HCEC 1CT (cell line): ENCODE data around the gene DNASE1L2.
"Not testable (repeated sequence)": the region's sequence is repeated elsewhere in the genome, so short reads cannot be mapped to it uniquely, and the experiment has no call there.

ENCODE experiments used
- DNase-seq: peaks from one replicate; pipeline ENCODE4 v3.0.0-alpha.2; 2017

Gene DNASE1L2

DNA sequence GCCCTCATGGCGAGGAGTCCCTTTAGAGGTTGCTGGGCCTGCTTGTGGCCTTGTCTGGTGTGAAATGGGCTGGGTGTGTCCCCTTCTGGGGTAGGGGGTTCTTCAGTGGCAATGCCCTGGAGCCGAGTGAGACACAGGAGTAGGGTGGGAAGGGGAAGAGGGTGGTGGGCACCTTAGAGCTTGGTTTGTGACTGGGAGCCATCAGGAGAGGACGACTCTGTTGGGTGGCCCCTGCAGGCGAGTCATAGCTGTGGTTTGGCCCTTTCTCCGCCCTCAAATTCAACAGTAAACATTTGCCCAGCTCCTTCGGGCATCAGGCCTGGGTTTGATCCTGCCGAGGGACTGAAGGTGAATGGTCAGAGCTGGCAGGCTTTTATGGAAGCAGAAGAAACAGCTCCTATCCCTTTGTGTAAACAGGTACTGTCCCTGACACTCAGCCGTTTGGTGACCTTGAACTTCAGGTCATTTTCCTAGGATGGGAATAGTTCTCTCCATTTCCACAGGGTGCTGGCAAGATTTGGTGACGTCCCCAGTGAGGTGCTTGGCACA, 9.9 kb upstream of the DNASE1L2 start:
- peak; percentile 15 for DNase-seq

DNA sequence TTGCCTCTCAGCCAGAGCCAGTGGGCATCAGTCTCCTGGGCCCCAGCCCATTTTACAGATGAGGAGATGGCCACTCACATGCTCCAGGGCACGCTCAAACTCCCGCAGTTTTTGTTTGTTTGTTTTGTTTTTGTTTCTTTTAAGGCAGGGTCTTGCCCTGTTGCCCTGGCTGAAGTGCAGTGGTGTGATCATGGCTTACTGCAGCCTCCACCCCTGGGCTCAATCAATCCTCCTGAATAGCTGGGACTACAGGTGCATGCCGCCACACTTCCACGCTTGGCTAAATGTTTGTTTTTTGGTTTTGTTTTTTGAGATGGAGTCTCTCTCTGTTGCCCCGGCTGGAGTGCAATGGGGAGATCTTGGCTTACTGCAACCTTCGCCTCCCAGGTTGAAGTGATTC, 9.3 kb upstream of the DNASE1L2 start:
- no peak for DNase-seq

DNA sequence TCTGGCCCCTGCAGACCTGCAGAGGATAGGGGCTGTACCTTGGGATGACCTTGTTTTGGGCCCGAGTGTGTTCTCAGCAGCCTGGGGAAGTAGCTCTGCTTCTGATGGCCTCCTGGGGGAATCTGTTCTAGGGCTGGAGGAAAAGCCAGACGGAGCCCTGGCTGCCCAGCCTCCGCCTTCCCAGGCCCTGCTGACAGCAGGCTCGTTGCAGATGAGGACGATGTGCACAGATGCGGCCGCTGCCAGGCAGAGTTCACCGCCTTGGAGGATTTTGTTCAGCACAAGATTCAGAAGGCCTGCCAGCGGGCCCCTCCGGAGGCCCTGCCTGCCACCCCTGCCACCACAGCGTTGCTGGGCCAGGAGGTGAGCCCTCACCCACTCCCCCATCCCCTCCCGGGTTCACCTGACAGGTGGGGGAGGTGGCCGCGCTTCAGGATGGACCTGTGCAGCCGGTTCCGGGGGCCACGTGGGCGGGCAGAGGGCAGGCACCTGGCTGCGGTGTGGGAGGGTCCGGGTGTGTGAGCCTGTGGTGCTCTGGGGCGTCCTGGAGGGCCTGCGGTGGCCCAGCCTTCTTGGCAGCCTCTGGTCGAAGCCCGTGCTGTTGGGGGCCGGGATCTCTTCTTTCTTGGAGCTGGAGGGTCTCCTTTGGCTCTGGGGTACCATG, 8.0 kb upstream of the DNASE1L2 start:
- DNase-seq: no peak

DNA sequence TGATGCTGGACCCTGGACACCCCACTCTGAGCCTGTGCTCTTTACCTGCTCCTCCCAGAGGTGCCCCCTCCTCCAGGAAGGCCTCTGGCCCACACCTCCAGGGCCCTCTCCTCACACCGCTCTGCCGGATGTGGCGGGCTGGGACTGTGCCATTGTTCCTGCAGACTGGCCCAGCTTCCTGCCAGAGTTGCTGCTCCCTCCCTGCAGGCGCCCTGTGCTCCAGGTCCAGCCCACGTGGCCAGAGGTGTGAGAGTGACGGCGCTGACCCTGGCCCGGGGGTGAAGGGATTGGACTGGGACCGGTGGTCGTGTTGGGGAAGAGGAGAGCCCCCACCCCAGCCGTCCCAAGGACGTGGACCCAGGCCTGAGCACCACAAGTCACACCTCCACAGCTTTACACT, 7.2 kb upstream of the DNASE1L2 start:
- no peak for DNase-seq

DNA sequence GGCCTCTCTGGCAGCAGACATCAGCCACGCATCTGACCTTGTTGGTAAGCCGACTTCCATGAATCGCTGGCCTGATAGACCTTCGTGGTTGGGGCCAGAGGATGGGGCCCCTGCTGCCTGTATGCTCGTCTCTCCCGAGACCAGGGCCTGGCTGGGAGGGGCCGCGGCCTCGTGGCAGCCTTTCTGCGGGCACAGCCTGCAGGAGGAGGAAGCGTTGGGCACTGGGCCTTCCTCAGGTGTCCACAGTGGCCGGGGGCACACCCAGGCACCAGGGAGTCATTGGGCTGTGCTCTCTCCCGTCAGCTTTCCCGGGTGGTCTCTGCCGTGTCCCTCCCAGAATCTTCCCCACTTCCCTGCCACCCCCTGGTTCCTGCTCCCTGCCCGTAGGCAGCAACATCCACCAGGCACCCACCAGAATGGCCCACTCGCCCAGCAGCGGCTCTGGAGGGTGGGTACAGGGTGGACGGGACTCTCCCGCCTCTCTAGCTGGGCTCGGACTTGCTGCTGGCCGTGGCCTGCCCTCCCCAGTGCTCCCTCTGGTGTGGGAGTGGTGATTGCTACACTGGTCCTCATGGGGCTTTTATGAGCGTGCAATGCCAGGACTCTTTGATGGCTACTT, 6.5 kb upstream of the DNASE1L2 start:
- DNase-seq: no peak

DNA sequence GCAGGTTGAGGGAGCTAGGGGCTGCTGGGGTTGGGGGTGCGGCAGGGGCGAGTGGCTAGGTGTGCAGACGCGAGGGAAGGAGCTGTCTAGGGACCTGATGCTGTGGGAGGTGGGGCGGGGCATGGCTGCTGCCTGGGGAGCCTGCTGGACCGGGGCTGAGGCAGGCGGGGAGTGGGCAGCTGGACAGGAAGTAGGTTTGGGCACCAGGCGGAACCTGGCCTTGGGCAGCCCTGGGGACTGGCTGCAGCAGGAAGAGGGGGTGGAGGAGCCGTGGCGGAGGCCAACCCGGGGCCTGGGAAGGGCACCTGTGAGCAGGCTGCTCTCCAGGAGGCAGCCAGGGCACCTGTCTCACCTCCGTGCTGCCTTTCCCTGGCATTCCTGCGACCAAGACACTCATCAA, 5.9 kb upstream of the DNASE1L2 start:
- DNase-seq: no peak

DNA sequence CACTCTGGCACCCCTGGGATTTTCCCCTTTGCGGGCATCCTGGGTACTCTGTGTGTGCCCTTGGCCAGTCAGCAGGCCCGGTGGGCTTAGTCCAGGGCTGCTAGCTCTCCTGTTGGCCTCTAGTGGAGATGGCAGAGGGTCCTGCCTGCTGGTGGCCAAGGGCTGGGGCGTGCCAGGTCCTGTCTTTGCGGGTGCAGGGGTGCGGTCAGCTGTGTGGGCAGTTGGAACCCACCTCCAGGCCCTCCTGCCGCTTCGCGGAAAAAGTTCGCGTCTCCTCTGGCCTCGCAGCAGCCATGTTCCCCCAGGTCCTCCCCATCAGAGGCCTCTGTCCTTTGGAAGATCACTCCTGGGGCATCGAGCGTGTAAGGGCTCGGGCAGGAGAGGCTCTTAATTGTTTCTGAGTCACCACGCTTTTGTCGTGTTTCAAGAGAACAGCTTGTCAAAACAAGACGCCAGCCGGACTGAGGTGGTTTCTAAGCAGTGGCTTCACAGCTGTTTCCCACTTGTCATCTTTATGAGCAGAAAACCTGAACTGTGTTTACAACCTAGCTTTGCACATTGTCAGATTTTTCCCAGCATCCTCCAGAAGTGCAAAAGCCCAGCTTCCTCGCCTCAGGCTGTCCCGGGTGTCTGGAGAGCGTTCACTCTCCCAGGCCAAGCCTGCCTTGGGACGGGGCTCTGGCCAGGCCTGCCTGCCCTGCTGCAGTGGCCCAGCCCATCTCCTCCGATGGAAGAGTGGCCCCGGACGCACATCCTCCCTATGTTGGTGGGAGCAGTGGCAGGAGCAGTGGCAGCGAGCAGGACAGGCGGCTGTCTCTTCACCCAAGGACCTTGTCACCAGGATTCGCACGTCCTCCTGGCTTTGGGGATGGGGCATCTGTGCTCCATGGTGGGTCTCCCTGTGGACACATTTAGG, 5.0 kb upstream of the DNASE1L2 start:
- no peak for DNase-seq

DNA sequence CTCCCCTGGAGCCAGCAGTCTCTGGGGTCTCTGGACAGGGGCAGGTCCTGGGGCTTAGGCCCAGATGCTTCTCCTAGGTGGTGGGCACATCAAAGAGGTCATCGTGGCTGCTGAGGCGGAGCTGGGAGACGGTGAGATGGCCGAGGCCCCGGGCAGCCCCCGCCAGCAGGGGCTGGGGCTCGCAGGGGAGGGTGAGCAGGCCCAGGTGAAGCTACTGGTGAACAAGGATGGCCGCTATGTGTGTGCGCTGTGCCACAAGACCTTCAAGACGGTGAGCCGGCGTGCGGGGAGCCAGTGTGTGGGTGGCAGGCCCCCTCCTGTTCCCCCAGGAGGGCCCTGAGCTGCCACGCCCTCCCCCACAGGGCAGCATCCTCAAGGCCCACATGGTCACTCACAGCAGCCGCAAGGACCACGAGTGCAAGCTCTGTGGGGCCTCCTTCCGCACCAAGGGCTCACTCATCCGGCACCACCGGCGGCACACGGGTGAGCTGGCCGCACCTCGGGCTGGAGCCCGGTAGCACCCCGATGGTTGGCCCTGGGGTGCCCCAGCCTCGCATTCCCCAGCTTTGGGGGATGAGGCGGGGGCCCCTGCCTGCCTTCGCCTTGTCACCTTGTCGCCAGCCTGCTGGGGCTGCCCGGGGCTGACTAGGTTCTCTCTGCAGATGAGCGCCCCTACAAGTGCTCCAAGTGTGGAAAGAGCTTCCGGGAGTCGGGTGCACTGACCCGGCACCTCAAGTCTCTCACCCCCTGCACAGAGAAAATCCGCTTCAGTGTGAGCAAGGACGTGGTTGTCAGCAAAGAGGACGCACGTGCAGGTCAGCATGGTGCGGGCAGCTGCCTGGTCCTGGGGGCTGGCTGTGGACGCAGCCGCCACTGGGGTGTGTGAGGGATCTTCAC, 3.9 kb upstream of the DNASE1L2 start:
- DNase-seq: no peak

DNA sequence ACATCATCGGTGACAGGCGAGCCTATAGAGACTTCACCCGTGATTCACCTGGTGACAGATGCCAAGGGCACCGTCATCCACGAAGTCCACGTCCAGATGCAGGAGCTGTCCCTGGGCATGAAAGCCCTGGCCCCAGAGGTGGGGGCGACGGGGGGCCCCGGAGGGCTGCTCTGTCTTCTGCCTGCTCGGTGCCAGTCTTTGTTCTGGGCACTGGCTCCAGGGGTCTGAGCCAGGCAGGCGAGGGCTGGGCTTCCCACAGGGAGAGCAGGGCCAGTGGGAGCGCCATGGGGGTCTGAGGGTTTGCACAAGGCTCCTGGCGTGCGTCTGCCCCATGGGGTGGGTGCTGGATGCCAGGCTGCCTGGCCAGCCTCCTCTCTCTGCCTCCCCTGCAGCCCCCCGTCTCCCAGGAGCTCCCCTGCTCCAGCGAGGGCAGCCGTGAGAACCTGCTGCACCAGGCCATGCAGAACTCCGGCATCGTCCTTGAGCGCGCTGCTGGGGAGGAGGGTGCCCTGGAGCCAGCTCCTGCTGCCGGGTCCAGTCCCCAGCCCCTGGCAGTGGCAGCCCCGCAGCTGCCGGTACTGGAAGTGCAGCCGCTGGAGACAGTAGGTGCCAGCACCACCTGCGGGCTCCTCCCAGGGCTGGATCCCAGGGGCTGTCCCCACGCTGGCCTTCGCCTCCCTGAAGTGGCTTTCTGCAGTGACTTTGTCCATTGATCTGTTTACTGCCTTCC, 3.0 kb upstream of the DNASE1L2 start:
- DNase-seq: no peak

DNA sequence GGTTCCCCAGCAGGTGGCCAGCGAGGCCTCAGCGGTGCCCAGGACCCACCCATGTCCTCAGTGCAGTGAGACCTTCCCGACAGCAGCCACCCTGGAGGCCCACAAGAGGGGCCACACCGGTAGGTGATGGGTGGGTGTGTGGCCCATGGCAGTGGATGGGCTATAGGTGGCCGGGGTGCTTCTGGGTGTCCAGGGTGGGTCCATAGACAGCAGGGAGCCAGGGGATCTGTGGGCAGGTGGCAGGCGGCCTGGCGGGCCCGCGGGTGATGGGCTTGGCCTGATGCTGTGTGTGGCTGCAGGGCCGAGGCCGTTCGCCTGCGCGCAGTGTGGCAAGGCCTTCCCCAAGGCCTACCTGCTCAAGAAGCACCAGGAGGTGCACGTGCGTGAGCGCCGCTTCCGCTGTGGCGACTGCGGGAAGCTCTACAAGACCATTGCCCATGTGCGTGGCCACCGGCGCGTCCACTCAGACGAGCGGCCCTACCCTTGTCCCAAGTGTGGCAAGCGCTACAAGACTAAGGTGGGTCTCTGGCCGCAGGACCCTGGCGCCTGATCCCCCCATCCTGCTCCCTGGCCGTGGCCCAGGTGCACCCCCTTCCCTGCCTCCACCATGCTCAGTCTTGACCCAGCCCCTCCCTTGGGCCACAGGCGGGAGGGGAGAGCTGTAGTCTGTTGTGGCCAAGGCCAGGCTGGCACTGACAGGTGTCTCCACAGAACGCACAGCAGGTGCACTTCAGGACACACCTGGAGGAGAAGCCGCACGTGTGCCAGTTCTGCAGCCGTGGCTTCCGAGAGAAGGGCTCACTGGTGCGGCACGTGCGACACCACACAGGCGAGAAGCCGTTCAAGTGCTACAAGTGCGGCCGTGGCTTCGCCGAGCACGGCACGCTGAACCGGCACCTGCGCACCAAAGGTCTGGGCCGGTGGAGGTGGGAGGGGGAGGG, 2.1 kb upstream of the DNASE1L2 start:
- DNase-seq: no peak

DNA sequence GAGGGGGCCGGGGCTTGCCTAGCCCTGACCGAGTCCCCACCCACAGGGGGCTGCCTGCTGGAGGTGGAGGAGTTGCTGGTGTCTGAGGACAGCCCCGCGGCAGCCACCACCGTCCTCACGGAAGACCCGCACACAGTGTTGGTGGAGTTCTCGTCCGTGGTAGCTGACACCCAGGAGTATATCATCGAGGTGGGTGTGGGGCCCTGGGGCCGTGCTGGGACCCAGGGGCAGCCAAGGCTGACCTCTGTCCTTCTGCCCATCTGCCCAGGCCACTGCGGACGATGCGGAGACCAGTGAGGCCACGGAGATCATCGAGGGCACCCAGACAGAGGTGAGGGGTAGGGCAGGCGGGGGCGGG, 1.5 kb upstream of the DNASE1L2 start:
- DNase-seq: no peak

DNA sequence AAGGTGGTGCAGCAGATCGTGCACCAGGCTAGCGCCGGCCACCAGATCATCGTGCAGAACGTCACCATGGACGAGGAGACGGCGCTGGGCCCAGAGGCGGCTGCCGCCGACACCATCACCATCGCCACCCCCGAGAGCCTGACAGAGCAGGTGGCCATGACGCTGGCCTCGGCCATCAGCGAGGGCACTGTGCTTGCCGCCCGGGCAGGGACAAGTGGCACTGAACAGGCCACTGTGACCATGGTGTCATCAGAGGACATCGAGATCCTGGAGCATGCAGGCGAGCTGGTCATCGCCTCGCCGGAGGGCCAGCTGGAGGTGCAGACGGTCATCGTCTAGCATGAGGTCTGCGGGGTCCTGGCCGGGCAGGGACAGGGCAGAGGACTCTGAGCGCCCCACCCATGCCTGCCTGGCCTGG, 1.0 kb upstream of the DNASE1L2 start:
- no peak for DNase-seq

DNA sequence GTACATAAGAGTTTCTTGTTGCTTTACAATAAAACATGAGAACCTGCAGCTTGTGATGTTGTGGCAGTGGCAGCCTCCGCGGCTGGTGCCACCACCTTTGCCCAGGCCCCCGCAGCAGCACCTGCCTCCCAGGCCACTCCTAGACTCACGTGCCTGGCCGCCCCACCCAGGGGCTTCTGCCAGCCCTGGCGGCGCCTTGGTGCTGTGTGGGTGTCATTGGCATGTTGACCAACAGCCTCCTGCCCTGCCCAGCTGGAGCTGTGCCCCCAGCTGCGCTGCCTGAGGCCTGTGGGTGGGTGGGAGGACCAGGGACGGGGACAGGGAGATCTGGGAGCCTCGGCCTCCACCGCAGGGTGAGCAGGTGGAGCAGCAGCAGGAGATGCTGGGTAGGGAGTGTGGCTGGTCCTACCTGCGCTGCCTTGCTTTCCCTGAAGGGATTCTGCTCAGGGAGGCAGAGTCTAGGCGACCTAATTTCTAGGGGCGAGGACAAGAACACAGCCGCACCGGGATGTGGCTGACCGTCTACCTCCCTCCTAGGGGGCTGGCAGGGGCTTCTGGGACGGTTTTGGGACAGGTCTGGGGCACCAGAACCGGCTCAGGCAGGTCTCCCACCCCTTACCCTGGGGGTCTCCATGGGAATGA, 428 bp upstream of the DNASE1L2 start:
- DNase-seq: no peak

DNA sequence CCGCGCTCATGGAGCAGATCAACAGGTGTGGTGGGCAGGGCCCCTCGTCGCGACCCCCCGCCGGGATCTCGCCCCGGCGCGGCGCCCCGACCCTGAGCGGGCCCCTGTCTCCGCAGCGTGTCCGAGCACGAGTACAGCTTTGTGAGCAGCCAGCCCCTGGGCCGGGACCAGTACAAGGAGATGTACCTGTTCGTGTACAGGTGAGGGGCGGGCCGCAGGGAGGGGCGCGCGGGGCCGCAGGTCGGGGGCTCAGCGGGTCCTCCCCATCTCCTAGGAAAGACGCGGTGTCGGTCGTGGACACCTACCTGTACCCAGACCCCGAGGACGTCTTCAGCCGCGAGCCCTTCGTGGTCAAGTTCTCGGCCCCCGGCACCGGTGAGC, 848 bp downstream of the DNASE1L2 start:
- DNase-seq: no peak

DNA sequence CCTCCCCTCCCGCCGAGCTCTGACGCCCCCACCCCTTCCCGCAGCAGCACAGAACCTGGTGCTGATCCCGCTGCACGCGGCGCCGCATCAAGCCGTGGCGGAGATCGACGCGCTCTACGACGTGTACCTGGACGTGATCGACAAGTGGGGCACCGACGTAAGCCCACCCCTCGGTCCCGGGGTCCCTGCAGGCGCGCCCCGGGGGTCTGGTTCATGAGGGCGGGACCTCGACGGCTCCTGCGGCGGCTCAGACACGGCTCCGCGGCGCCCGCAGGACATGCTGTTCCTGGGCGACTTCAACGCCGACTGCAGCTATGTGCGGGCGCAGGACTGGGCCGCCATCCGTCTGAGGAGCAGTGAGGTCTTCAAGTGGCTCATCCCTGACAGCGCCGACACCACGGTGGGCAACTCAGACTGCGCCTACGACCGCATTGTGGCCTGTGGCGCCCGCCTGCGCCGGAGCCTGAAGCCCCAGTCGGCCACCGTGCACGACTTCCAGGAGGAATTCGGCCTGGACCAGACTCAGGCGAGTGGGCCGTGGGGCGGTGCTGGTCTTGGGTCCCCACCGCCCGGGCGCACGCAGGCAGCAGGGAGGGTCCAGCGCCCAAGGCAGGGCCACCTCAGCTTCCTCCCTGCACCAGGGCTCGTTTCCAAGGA, 1.4 kb downstream of the DNASE1L2 start:
- no peak for DNase-seq

DNA sequence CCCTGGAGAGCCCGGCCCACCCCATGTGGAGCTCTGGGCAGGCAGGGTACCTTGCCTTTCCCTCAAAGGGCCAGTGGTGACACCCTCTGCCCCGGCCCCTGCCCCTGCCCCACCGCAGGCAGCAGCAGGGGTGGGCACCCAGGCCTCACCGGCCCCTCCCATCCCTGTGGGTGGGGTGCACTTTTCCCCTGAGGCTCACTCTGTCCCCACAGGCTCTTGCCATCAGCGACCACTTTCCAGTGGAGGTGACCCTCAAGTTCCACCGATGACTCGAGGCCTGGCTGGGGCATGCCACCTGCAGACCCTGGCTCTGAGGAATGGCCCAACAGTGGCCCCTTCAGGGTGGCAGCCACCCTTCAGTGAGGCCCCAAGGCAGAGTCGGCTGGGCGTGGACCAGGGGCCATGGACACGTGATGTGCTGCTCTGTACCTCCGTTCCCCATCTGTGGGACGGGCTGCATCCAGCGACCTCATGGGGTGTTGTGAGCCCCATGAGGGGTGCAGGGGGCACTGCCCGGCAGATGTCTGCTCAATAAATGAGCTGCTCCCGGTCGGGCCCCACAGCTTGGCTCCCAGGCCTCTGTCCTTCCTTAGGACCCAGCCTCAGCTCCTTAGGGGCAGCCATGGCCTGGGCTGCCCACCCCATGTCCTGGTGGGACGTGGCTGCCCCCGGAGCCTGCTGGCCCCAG, 2.0 kb downstream of the DNASE1L2 start:
- no peak for DNase-seq

DNA sequence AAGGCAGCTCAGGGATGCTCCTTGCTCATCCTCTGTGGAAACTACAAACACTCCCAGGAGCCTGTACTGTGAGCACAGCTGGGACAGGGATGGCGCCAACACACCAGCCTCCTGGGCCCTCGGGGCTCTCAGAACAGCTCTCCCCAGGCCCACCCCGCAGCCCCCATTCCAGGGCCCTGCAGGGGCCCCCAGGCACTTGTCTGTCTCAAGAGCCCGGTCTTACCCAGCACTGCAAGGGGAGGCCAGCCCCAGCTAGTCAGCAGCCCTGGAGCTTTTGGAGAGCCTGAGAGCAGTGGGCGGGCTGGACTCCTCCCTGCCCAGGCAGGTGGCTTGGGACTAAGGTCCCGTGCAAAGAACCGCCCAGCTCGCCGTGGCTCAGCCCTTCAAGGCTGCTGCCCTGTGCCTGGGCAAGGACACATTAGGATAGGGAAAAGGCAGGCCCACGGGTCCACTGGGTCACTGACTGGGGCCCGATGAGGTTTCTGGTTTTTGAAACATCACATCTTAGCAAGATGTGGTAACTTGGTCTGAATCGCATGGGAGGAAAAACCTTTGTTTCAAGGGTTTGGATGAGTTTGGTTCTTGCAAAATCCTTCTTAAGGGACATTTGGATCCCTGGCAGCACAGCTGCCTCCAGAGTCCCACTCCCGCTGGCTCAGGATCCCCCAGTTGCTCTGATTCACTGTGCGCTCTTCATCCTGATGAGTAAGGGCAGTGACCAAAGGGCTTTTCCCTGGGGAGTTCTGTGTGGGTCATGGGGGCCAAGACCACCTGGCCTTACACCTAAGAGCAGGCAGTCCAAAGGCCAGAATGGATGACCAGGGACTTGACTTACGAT, 2.8 kb downstream of the DNASE1L2 start:
- DNase-seq: no peak

DNA sequence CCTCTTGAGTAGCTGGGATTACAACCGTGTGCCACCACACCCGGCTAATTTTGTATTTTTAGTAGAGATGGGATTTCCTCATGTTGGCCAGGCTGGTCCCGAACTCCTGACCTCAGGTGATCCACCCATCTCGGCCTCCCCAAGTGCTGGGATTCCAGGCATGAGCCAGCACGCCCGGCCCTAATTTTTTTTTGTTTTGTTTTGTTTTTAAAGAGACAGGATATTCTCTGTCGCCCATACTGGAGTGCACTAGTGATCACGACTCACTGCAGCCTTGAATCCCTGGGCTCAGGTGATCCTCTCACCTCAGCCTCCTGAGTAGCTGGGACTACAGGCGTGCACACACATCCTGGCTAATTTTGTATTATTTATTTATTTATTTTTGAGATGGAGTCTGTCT, 4.1 kb downstream of the DNASE1L2 start:
- DNase-seq: not testable (repeated sequence)
